ENCODE data around the gene PLXND1. TPM values are rescaled to one million over a fixed set of nuclear protein-coding genes. Genes with fewer than 3 reads are reported as not detected.

The PLXND1 gene
- total RNA-seq, 1 experiment from 2014 or later: 22.0 TPM

DNA sequence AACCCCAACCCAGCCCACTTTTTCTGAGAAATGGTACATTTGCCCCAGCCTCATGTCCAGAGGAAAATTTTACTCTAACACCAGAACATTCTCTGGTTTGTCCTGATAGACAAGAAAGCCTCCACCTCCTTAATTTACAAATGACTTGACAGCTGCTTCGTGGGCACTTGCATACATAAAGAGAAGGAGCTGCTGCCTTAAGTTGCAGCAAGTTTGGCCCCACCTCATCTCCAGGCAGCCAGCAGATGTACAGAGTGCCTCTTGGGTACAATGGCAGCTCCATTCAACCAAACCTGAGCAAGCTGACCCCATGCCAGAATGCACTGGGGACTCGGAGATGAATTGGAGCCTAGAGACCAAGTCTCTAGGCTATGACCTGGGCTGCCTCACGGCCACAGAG, 69.7 kb downstream of the PLXND1 start:
- no peaks in the 10 kb centered on the region for H3K36me3 Mint-ChIP-seq (ENCODE audit: insufficient read depth, unreplicated experiment)
- no TSS peak for BruUV-seq (replicated peaks)
- DNase-seq: no peak
- intact Hi-C loops (cut with micrococcal nuclease; ENCODE audit: unreplicated experiment): no loop called here
- H3K4me1 Mint-ChIP-seq (ENCODE audit: low read depth, unreplicated experiment): no peaks in the 10 kb centered on the region
- H3K9me3 Mint-ChIP-seq (ENCODE audit: low read depth, unreplicated experiment): no peaks in the 10 kb centered on the region
- CTCF ChIA-PET: interaction anchor here (0.7 kb wide), 1 partner anchor 1003 kb away, joined by 3 read pairs; no protein-coding TSS in a partner anchor
- H3K4me3 Mint-ChIP-seq (ENCODE audit: low read depth, unreplicated experiment): no peak overlapping the region
- no peak for TF ChIP-seq CTCF (IDR thresholded peaks at IDR 0.05; ENCODE audit: unreplicated experiment)
- H3K27me3 Mint-ChIP-seq (ENCODE audit: unreplicated experiment): peaks cover 26% of the 10 kb centered on the region
- no peak overlapping the region for H3K27ac Mint-ChIP-seq (ENCODE audit: unreplicated experiment)

GRCh38 chr3:129536374-129536667, 70.2 kb downstream of the PLXND1 start:
- TF ChIP-seq CTCF (IDR thresholded peaks at IDR 0.05; ENCODE audit: unreplicated experiment): no peak
- BruUV-seq (replicated peaks): no TSS peak
- CTCF ChIA-PET: interaction anchor here (1.0 kb wide), 1 partner anchor 153 kb away, joined by 3 read pairs; no protein-coding TSS in a partner anchor
- H3K36me3 Mint-ChIP-seq (ENCODE audit: insufficient read depth, unreplicated experiment): no peaks in the 10 kb centered on the region
- no peak overlapping the region for H3K4me3 Mint-ChIP-seq (ENCODE audit: low read depth, unreplicated experiment)
- no peak overlapping the region for H3K27ac Mint-ChIP-seq (ENCODE audit: unreplicated experiment)
- DNase-seq: no peak
- intact Hi-C loops (cut with micrococcal nuclease; ENCODE audit: unreplicated experiment): no loop called here
- no peaks in the 10 kb centered on the region for H3K4me1 Mint-ChIP-seq (ENCODE audit: low read depth, unreplicated experiment)
- H3K27me3 Mint-ChIP-seq (ENCODE audit: unreplicated experiment): peaks cover 31% of the 10 kb centered on the region
- no peaks in the 10 kb centered on the region for H3K9me3 Mint-ChIP-seq (ENCODE audit: low read depth, unreplicated experiment)

GRCh38 chr3:129535075-129535474, 71.4 kb downstream of the PLXND1 start:
- BruUV-seq (replicated peaks): no TSS peak
- CTCF ChIA-PET: interaction anchor here (0.6 to 1.0 kb wide), 2 partner anchors 33 to 152 kb away, joined by 3 to 4 read pairs; no protein-coding TSS in a partner anchor
- TF ChIP-seq CTCF (IDR thresholded peaks at IDR 0.05; ENCODE audit: unreplicated experiment): no peak
- H3K4me1 Mint-ChIP-seq (ENCODE audit: low read depth, unreplicated experiment): peaks cover 7% of the 10 kb centered on the region
- H3K27ac Mint-ChIP-seq (ENCODE audit: unreplicated experiment): no peak overlapping the region
- no peaks in the 10 kb centered on the region for H3K9me3 Mint-ChIP-seq (ENCODE audit: low read depth, unreplicated experiment)
- no peak overlapping the region for H3K4me3 Mint-ChIP-seq (ENCODE audit: low read depth, unreplicated experiment)
- H3K27me3 Mint-ChIP-seq (ENCODE audit: unreplicated experiment): peaks cover 43% of the 10 kb centered on the region
- intact Hi-C loops (cut with micrococcal nuclease; ENCODE audit: unreplicated experiment): no loop called here
- H3K36me3 Mint-ChIP-seq (ENCODE audit: insufficient read depth, unreplicated experiment): no peaks in the 10 kb centered on the region
- no peak for DNase-seq

DNA sequence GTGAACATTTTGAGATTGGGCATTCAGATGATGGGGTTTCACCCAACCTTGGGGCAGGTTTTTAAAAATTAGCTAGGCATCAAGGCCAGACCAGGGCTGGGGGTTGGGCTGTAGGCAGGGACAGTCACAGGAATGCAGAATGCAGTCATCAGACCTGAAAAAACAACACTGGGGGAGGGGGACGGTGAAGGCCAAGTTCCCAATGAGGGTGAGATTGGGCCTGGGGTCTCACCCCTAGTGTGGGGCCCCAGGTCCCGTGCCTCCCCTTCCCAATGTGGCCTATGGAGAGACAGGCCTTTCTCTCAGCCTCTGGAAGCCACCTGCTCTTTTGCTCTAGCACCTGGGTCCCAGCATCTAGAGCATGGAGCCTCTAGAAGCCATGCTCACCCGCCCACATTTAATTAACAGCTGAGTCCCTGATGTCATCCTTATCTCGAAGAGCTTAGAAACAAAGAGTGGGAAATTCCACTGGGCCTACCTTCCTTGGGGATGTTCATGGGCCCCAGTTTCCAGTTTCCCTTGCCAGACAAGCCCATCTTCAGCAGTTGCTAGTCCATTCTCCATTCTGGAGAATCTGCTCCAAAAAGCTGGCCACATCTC, 71.9 kb downstream of the PLXND1 start:
- H3K27ac Mint-ChIP-seq (ENCODE audit: unreplicated experiment): no peak overlapping the region
- intact Hi-C loops (cut with micrococcal nuclease; ENCODE audit: unreplicated experiment): no loop called here

More for the DNA sequence above, 71.9 kb downstream of the PLXND1 start:
- BruUV-seq (replicated peaks): no TSS peak
- no peak overlapping the region for H3K4me3 Mint-ChIP-seq (ENCODE audit: low read depth, unreplicated experiment)
- H3K36me3 Mint-ChIP-seq (ENCODE audit: insufficient read depth, unreplicated experiment): no peaks in the 10 kb centered on the region
- H3K4me1 Mint-ChIP-seq (ENCODE audit: low read depth, unreplicated experiment): peaks cover 8% of the 10 kb centered on the region
- TF ChIP-seq CTCF (IDR thresholded peaks at IDR 0.05; ENCODE audit: unreplicated experiment): no peak
- CTCF ChIA-PET: interaction anchor here (0.6 kb wide), 1 partner anchor 33 kb away, joined by 4 read pairs; no protein-coding TSS in a partner anchor
- peaks cover 48% of the 10 kb centered on the region for H3K27me3 Mint-ChIP-seq (ENCODE audit: unreplicated experiment)
- no peak for DNase-seq
- H3K9me3 Mint-ChIP-seq (ENCODE audit: low read depth, unreplicated experiment): no peaks in the 10 kb centered on the region

Data from Calu3 (cell line).